CD4-positive, alpha-beta memory T cell (primary cell): Measurements from ENCODE around the gene RIOK1. TPM values are rescaled to one million over a fixed set of nuclear protein-coding genes. Genes with fewer than 3 reads are reported as not detected.

Experiments
- CTCF ChIA-PET: fragments of 350-600 bp; sonication (Branson Sonifier 250); formaldehyde crosslinking; loops from one replicate; lab custom pipeline; 2021; ENCODE audit warnings: inconsistent platforms; ENCODE audit not compliant: partially characterized antibody; lab: Charles Lee
- POLR2A ChIA-PET: fragments of 350-600 bp; sonication (Branson Sonifier 250); formaldehyde crosslinking; loops from one replicate; lab custom pipeline; 2021; ENCODE audit not compliant: partially characterized antibody; lab: Charles Lee
- DNase-seq, 5 donors: peaks; one replicate each; pipeline versions ENCODE4 v3.0.0 to v3.0.0-alpha.2; 2020 to 2022; ENCODE audit warnings: mixed read lengths in 1 of 5
- H3K27ac ChIP-seq: one replicate; pipeline ENCODE4 v1.7.0; 2013; ENCODE audit warnings: low read depth, low read length
- H3K27me3 ChIP-seq: 2 replicates; pipeline ENCODE4 v1.7.0; 2013; ENCODE audit warnings: mild to moderate bottlenecking, low read length, moderate library complexity; ENCODE audit not compliant: insufficient read depth
- H3K36me3 ChIP-seq: 2 replicates; pipeline ENCODE4 v1.7.0; 2013; ENCODE audit warnings: mild to moderate bottlenecking, low read length, moderate library complexity; ENCODE audit not compliant: insufficient read depth
- H3K4me1 ChIP-seq: 2 replicates; pipeline ENCODE4 v1.7.0; 2013; ENCODE audit warnings: mild to moderate bottlenecking, low read length, moderate library complexity; ENCODE audit not compliant: insufficient read depth
- H3K4me3 ChIP-seq, 2 donors: one replicate each; pipeline ENCODE4 v1.7.0; 2013; ENCODE audit warnings: low read length in 2 of 2, mild to moderate bottlenecking in 1 of 2
- H3K9me3 ChIP-seq, 2 donors: one replicate each; pipeline ENCODE4 v1.7.0; 2013; ENCODE audit warnings: low read length in 2 of 2, control low read depth in 1 of 2; ENCODE audit not compliant: control insufficient read depth in 1 of 2
- H3K27ac Mint-ChIP-seq, 7 donors: one replicate each; pipeline ENCODE4 v1.8.0; 2020 to 2021; ENCODE audit warnings: mixed read lengths in 7 of 7, mild to moderate bottlenecking in 6 of 7, inconsistent platforms in 3 of 7, moderate library complexity in 3 of 7
- H3K27me3 Mint-ChIP-seq, 2 donors: one replicate each; pipeline ENCODE4 v1.8.0; 2020 to 2021; ENCODE audit warnings: mixed read lengths in 2 of 2
- H3K36me3 Mint-ChIP-seq, 2 donors: one replicate each; pipeline ENCODE4 v1.8.0; 2020 to 2021; ENCODE audit warnings: mixed read lengths in 2 of 2, inconsistent platforms in 1 of 2, mild to moderate bottlenecking in 1 of 2
- H3K4me1 Mint-ChIP-seq, 4 donors: one replicate each; pipeline ENCODE4 v1.8.0; 2020 to 2021; ENCODE audit warnings: mixed read lengths in 4 of 4, mild to moderate bottlenecking in 1 of 4
- H3K4me3 Mint-ChIP-seq, 8 donors: one replicate each; pipeline ENCODE4 v1.8.0; 2020 to 2021; ENCODE audit warnings: mixed read lengths in 8 of 8, mild to moderate bottlenecking in 7 of 8, moderate library complexity in 6 of 8, inconsistent platforms in 3 of 8
- H3K9me3 Mint-ChIP-seq, 8 donors: one replicate each; pipeline ENCODE4 v1.8.0; 2020 to 2021; ENCODE audit warnings: mixed read lengths in 8 of 8, mild to moderate bottlenecking in 5 of 8, inconsistent platforms in 3 of 8, moderate library complexity in 1 of 8
- intact Hi-C: fragments of 100-400 bp; cut with micrococcal nuclease; formaldehyde crosslinking; loops from one replicate; pipeline ENCODE4 v1.15.1; 2023
- polyA plus RNA-seq, 2 donors: library from polyadenylated mRNA; unstranded; fragments of 300-500 nt; fragmentation: Illumina TruSeq; gene quantifications; one replicate each; pipeline ENCODE4 v1.2.3, GENCODE V29; 2021
- total RNA-seq, 2 experiments: library from RNA; stranded (reverse); gene quantifications; one replicate each; pipeline ENCODE4 v1.2.3, GENCODE V29; 2021

The RIOK1 gene
- total and polyA plus RNA-seq, 4 experiments from 2014 or later = 19.1 to 26.1 (median 22.8) TPM

DNA sequence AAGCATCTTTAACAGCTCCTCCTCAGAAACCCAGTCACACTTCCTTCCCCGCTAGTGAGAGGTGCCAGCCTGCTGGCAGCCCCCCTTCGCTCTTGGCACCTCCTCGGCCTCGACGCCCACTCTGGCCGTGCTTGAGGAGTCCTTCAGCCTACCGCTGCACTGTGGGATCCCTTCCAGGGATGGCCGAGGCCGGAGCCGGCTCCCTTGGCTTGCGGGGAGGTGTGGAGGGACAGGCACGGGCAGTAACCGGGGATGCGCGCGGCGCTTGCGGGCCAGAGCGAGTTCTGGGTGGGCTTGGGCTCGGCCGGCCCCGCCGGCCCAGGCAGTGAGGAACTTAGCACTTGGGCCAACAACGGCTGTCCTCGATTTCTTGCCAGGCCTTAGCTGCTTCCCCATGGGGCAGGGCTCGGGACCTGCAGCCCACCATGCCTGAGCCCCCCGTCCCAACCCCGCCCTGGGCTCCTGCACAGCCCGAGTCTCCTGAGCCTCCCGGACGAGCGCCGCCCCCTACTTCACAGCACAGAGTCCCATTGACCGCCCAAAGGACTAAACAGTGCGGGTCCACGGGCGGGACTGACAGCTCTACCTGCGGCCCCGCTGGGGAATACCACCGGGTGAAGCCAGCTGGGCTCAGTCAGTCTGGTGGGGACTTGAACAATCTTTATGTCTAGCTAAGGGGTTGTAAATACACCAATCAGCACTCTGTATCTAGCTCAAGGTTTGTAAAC, 51.6 kb downstream of the RIOK1 start:
- ChIA-PET CTCF (no interaction called here), POLR2A (no interaction called here)
- Histone ChIP-seq H3K27ac (no peak overlapping the region), H3K36me3 (no peaks in the 10 kb centered on the region), H3K27me3 (no peaks in the 10 kb centered on the region), H3K4me1 (peaks cover 10% of the 10 kb centered on the region), H3K4me3 (no peak overlapping the region), H3K9me3 (no peaks in the 10 kb centered on the region)
- Mint-ChIP-seq H3K9me3 (peaks cover 0 to 4% (median 0%) of the 10 kb centered on the region in 8 donors), H3K27ac (no peak overlapping the region), H3K27me3 (peaks cover 3 to 9% of the 10 kb centered on the region in 2 donors), H3K4me1 (peaks cover 14 to 23% (median 19%) of the 10 kb centered on the region in 4 donors), H3K36me3 (no peaks in the 10 kb centered on the region), H3K4me3 (no peak overlapping the region)
- intact Hi-C loops = no loop called here
- DNase-seq = no peak

DNA sequence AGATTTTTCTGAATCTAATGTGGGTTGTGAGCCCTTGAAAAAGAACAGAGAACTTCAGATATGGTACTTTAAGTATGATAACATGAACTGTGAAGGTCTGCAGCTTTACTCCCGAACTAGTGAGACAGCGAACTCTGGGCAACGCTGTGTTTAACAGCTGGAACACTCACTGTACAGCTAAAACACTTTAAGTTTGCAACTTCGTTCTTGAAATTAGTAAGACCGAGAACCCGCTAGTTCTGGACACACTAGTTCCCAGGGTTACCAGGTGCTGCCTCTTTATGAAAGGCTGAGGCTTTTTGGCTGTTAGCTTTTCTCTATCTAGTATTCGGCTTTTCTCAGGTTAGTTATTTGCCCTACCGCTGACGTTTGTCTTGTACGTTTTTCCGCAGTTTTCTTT, 52.9 kb downstream of the RIOK1 start:
- POLR2A ChIA-PET = no interaction called here
- CTCF ChIA-PET = no interaction called here
- Mint-ChIP-seq H3K9me3 (peaks cover 0 to 2% (median 0%) of the 10 kb centered on the region in 8 donors), H3K4me1 (peaks cover 14 to 23% (median 19%) of the 10 kb centered on the region in 4 donors), H3K27ac (no peak overlapping the region), H3K27me3 (peaks cover 3 to 9% of the 10 kb centered on the region in 2 donors), H3K36me3 (no peaks in the 10 kb centered on the region), H3K4me3 (no peak overlapping the region)
- Histone ChIP-seq H3K27me3 (no peaks in the 10 kb centered on the region), H3K4me1 (peaks cover 10% of the 10 kb centered on the region), H3K4me3 (no peak overlapping the region), H3K27ac (no peak overlapping the region), H3K9me3 (no peaks in the 10 kb centered on the region), H3K36me3 (no peaks in the 10 kb centered on the region)
- DNase-seq = no peak
- intact Hi-C loops = no loop called here

DNA sequence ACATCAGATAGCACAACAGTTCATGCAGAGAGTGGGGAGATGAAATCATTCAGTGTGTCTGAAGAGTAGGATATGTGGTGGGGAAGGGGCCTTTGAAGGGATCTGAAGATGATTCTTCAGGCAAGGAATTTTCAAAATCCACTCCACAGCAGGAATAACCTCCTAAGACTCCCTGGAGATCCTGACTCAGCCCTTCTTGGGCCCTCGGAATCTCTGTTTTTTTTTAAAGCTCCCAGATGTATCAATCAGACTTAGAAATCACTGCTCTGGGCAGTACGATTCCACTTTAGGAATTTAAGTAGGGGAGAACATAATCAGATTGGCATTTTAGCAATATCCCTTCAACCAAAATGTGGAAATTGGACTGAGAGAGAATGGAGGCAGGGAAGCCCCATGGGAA, 55.5 kb downstream of the RIOK1 start:
- H3K27ac ChIP-seq = no peak overlapping the region
- H3K36me3 ChIP-seq = no peaks in the 10 kb centered on the region
- H3K9me3 Mint-ChIP-seq = peaks cover 0 to 2% (median 0%) of the 10 kb centered on the region in 8 donors
- DNase-seq = no peak
- H3K4me3 ChIP-seq = no peak overlapping the region
- H3K4me3 Mint-ChIP-seq = no peak overlapping the region
- CTCF ChIA-PET = no interaction called here
- H3K4me1 Mint-ChIP-seq = peaks cover 2 to 7% (median 5%) of the 10 kb centered on the region in 4 donors
- intact Hi-C loops = no loop called here
- no peaks in the 10 kb centered on the region for H3K36me3 Mint-ChIP-seq
- peaks cover 3 to 9% of the 10 kb centered on the region in 2 donors for H3K27me3 Mint-ChIP-seq
- H3K27ac Mint-ChIP-seq = no peak overlapping the region
- POLR2A ChIA-PET = interaction anchor here (0.7 kb wide), 1 partner anchor 23 kb away, joined by 3 read pairs; no protein-coding TSS in a partner anchor
- H3K27me3 ChIP-seq = no peaks in the 10 kb centered on the region
- no peaks in the 10 kb centered on the region for H3K4me1 ChIP-seq
- H3K9me3 ChIP-seq = no peaks in the 10 kb centered on the region

DNA sequence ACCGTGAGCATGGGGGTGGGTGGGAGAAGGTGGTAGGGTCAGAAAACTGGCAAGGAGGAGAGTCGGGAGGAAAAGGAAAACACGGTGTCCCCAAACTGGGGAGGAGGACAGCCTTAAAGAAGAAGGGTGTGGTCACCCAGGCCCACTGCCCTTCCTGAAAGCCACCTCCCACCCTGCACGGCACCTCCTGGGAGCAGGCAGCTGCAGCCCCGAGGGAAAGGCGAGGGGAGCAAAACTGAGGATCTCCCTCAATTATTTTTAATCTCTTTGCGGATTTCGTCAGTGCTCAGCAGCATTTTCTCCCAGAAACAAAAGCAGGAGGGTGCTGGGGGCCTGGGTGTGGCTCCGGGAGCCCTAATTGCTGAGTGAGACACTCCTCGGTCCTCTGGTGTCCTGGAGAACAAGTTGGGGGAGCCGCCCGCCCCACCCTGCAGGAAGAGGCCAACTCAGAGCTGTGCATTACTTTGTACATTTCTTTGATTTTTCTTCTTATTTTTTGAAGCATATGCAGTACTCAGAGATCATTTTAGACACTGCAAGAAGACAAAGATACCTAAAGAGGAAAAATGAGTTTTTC, 56.4 kb downstream of the RIOK1 start:
- Mint-ChIP-seq H3K36me3 (no peaks in the 10 kb centered on the region), H3K4me1 (no peaks in the 10 kb centered on the region), H3K9me3 (peaks cover 0 to 2% (median 0%) of the 10 kb centered on the region in 8 donors), H3K27me3 (peaks cover 3 to 9% of the 10 kb centered on the region in 2 donors), H3K27ac (no peak overlapping the region), H3K4me3 (no peak overlapping the region)
- CTCF ChIA-PET = no interaction called here
- H3K4me1 ChIP-seq = no peaks in the 10 kb centered on the region
- no peak overlapping the region for H3K27ac ChIP-seq
- H3K36me3 ChIP-seq = no peaks in the 10 kb centered on the region
- intact Hi-C loops = no loop called here
- POLR2A ChIA-PET = no interaction called here
- no peak overlapping the region for H3K4me3 ChIP-seq
- H3K27me3 ChIP-seq = no peaks in the 10 kb centered on the region
- no peak for DNase-seq
- no peaks in the 10 kb centered on the region for H3K9me3 ChIP-seq

DNA sequence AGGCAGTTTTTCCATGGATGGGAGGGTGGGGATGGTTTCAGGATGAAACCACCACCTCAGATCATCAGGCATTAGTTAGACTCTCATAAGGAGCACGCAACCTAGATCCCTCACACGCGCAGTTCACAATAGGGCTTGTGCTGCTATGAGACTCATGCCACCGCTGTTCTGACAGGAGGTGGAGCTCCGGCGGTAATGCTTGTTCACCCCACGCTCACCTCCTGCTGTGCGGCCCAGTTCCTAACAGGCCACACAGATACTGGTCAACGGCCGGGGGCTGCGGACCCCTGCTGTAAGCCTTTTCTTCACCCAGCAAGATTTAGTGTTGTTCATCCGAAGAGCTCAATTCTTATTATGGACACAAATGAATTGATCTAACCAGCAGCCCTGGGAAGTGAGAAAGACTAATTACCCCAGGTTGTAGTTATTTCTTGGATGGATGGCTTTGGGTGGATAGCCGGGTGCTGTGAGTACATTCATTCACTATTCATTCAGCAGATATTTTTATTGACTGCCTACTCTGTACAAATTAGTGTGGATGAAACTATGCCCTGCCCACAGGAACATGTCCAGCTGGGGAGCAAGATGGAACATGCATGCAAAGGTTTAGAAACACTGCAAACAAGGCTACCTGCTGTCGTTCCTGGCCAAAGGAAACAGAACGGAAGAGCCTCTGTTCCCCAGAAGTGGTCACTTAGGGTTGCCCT, 57.2 kb downstream of the RIOK1 start:
- Mint-ChIP-seq H3K27ac (no peak overlapping the region), H3K27me3 (peaks cover 4 to 9% of the 10 kb centered on the region in 2 donors), H3K9me3 (peaks cover 0 to 2% (median 0%) of the 10 kb centered on the region in 8 donors), H3K4me1 (no peaks in the 10 kb centered on the region), H3K4me3 (no peak overlapping the region), H3K36me3 (no peaks in the 10 kb centered on the region)
- intact Hi-C loops = no loop called here
- no peak for DNase-seq
- Histone ChIP-seq H3K36me3 (no peaks in the 10 kb centered on the region), H3K4me1 (no peaks in the 10 kb centered on the region), H3K27ac (no peak overlapping the region), H3K9me3 (no peaks in the 10 kb centered on the region), H3K27me3 (no peaks in the 10 kb centered on the region), H3K4me3 (no peak overlapping the region)
- POLR2A ChIA-PET = no interaction called here
- CTCF ChIA-PET = no interaction called here

DNA sequence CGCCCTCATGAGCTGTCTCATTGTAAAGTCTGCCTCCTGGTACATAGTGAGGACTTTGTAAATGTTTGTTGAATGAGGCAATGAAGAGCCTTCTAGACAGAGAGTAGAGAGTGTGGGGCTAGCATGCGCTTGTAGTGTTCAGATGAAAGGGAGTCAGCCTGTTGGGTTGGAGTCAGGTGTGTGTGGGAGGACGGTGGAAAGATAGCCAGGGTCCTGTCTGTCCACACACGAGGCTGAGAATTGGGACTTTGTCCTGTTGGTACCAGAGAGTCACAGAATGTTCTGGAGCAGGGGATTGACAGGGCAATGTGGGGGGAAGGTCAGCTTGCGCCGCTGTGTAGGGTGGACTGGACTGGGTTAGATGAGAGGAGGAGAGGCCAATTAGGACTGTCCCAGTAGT, 58.6 kb downstream of the RIOK1 start:
- Histone ChIP-seq H3K27me3 (no peaks in the 10 kb centered on the region), H3K4me1 (no peaks in the 10 kb centered on the region), H3K9me3 (no peaks in the 10 kb centered on the region), H3K36me3 (no peaks in the 10 kb centered on the region), H3K27ac (no peak overlapping the region), H3K4me3 (no peak overlapping the region)
- Mint-ChIP-seq H3K27ac (peak overlapping the region in 1 of 7 donors; percentile 46), H3K36me3 (no peaks in the 10 kb centered on the region), H3K4me1 (no peaks in the 10 kb centered on the region), H3K27me3 (peaks cover 4 to 9% of the 10 kb centered on the region in 2 donors), H3K4me3 (no peak overlapping the region), H3K9me3 (peaks cover 0 to 1% (median 0%) of the 10 kb centered on the region in 8 donors)
- intact Hi-C loops = no loop called here
- no peak for DNase-seq
- ChIA-PET POLR2A (no interaction called here), CTCF (no interaction called here)

DNA sequence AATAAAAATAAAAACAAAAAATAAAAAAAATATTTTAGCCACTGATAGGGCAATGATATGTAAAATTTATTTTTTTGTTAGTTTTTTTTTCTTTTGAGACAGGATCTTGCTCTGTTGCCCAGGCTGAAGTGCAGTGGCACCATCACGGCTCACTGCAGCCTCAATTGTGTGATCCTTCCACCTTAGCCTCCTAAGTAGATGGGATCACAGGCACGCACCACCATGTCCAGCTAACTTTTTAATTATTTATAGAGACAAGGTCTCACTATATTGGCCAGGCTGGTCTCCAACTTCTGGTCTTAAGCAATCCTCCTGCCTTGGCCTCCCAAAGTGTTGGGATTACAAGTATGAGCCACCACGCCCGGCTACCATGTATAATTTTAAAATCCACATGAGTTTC, 59.4 kb downstream of the RIOK1 start:
- Histone ChIP-seq H3K27me3 (no peaks in the 10 kb centered on the region), H3K27ac (no peak overlapping the region), H3K4me3 (no peak overlapping the region), H3K36me3 (no peaks in the 10 kb centered on the region), H3K9me3 (no peaks in the 10 kb centered on the region), H3K4me1 (no peaks in the 10 kb centered on the region)
- POLR2A ChIA-PET = no interaction called here
- no peaks in the 10 kb centered on the region for H3K36me3 Mint-ChIP-seq
- no peak overlapping the region for H3K4me3 Mint-ChIP-seq
- DNase-seq = no peak
- peaks cover 8 to 9% of the 10 kb centered on the region in 2 donors for H3K27me3 Mint-ChIP-seq
- H3K27ac Mint-ChIP-seq = no peak overlapping the region
- intact Hi-C loops = no loop called here
- peaks cover 0 to 1% (median 0%) of the 10 kb centered on the region in 8 donors for H3K9me3 Mint-ChIP-seq
- CTCF ChIA-PET = no interaction called here
- H3K4me1 Mint-ChIP-seq = no peaks in the 10 kb centered on the region
